SH-SY5Y (cell line): Measurements from ENCODE around the gene TBX21.

Experiments used
- GATA2 ChIP-seq: IDR thresholded peaks from 2 replicates; pipeline ENCODE4 v1.6.1; 2011; ENCODE audit warnings: mild to moderate bottlenecking, low read depth, low read length
- GATA3 ChIP-seq: IDR thresholded peaks from 2 replicates; pipeline ENCODE4 v1.6.1; 2011; ENCODE audit warnings: low read depth, mild to moderate bottlenecking, low read length, moderate library complexity

DNA sequence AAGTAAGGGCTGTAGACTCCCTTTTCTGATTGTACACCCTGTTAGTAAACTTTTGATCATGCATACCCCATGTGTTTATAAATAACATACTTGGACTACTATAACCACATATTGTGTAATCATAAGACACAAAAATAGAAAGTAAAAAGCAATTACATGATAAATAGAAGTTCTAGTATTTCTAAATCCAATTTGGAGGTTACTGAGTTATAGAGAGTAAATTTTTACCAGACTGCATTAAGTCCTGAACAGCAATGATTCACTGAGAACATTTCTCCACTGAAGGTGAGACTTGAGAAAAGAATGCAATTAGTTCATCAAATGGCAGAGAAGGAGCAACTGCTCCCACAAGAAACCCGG, 46.8 kb upstream of the TBX21 start:
- TF ChIP-seq GATA3 (no peak), GATA2 (no peak)
